GM12874 (cell line): ENCODE data around the gene RAMP3.

ENCODE experiments used
- TF ChIP-seq, protein P1 (sequence below): IDR thresholded peaks from 2 replicates; pipeline ENCODE4 v1.5.1; 2011; ENCODE audit warnings: low read depth, mild to moderate bottlenecking, control low read depth, low read length, moderate library complexity; ENCODE audit not compliant: insufficient read depth

The RAMP3 gene

DNA sequence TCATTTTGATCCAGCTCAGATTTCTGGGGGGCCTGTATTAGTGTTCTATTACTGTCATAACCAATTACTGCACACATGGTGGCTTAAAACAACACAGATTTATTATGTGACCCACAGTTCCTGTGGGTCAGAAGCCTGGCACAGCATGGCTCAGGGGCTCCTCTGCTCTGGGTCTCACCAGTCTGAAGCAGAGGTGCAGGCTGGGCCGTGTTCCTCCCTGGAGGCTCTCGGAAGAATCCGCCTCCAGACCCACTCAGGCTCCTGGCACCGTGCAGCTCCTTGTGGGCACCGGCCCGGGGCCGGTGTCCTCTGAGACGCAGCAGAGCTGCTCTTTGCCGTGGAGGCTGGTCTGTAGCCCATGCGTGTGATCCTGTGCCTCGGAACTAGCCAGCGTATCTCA lies 61.5 kb downstream of the RAMP3 start:
- TF ChIP-seq, protein P1, sequence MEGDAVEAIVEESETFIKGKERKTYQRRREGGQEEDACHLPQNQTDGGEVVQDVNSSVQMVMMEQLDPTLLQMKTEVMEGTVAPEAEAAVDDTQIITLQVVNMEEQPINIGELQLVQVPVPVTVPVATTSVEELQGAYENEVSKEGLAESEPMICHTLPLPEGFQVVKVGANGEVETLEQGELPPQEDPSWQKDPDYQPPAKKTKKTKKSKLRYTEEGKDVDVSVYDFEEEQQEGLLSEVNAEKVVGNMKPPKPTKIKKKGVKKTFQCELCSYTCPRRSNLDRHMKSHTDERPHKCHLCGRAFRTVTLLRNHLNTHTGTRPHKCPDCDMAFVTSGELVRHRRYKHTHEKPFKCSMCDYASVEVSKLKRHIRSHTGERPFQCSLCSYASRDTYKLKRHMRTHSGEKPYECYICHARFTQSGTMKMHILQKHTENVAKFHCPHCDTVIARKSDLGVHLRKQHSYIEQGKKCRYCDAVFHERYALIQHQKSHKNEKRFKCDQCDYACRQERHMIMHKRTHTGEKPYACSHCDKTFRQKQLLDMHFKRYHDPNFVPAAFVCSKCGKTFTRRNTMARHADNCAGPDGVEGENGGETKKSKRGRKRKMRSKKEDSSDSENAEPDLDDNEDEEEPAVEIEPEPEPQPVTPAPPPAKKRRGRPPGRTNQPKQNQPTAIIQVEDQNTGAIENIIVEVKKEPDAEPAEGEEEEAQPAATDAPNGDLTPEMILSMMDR: no peak

DNA sequence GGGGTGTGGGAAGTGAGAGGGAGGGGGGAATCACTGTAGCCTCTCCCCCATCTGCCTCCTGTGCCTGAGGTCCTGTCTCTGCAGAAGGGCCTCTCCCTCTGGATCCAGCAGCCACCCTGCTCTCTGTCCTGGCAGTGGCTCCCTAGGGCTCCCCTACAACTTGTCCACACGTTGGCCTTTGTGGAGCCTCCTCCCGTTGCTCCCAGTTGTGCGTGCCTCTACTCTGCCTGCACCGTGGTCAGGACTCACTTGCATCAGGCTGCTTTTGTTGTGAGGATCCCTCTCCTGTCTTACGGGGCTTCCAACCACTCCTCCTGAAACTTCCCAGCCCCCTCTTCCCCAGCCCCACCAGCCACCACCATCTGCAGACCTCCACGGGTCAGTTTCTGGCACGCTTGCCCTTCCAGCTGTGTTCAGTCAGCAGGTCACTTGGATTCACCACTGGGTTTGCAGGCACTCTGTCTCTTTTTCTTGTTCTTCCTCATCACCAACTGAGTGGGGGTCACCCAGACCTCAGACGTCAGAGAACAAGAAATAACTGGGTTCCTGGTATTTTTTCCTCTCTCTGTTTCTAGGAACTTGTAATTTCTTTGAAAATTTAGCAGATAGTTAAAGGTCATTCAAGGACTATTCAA lies 62.3 kb downstream of the RAMP3 start:
- TF ChIP-seq, protein P1: no peak

DNA sequence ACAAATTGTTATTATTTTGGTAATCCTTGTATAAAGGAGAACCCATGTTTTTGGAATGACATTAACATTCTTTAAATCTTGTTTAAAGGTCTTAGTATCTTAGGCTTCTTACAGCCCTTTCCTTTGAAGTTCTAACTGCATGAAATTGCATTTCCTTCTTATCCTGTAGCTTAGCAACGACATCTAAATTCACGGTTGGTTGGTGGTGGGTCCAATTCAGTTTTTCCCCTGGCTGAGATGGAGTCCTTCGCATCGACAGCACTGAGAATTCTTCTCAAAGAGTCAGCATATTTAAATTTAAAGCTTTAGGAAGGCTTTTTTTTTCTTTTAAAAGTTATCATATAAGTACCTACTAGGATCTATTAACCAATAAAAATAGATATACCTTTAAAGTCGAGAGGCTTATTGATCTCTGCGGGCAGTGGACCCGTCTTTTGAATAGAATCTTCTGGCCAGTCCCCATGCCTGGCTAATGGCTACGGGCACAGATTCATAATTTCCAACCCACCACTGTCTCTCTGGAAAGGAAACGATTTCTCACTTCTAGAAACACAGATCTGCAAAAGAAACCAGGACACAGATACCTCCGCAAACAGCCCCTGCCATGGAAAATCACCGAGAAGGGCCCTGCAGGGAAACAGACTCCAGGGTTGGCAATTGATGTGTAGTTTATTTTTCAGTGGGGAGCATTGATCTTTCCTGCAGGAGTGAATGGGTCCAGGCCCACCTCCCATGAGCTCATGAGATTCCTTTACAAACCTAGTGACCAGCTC lies 63.4 kb downstream of the RAMP3 start:
- TF ChIP-seq, protein P1: no peak

DNA sequence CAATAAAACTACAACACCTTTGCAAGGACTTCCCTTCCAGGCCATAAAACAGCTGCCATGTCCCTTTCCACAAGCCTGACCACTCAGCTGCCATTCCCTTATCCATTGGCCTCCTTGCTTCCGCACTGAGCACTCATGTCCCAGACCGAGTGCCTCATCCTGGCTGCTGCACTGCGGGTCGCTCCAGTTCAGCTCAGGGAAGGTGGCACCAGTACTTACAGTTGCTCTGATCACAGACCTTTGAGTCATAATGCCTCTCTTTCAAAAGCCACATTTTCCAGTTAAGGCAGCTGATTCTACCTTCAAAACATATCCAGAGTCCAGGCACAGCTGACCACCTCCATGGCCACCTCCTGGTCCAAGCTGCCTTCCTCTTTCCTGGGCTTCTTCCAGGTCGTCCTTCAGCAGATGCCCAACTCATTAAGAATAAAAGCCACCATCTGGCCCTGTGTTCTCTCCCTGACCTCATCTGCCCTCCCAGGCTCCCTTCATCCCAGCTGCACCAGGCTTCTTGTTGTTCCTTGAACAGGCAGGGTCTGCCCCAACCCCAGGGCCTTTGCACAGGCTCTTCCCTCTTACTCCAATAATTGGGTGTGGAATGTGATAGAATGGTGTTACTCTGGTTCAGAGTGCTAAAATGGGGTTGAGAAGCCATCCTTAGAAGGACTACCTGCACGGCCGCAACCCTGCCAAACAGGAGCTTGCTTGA lies 64.5 kb downstream of the RAMP3 start:
- TF ChIP-seq, protein P1: no peak

DNA sequence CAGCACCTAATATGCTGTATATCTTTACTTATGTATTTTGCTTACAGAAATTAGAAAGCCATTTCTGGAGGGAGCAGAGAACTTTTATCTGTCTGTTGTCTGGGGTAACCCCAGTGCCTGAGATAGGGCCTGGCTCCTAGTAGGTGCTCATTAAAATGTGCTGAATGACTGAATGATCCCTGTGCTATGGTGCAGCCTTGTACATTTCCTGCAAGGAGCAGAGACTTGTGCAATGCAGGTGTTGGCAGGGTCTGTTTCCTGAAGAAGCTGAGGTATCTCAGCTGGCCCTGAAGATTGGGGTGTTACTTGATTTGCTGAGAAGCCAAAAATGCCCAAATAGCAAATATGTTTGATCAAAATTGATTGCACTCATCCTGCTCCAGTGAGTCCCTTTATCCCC lies 65.5 kb downstream of the RAMP3 start:
- TF ChIP-seq, protein P1: no peak

DNA sequence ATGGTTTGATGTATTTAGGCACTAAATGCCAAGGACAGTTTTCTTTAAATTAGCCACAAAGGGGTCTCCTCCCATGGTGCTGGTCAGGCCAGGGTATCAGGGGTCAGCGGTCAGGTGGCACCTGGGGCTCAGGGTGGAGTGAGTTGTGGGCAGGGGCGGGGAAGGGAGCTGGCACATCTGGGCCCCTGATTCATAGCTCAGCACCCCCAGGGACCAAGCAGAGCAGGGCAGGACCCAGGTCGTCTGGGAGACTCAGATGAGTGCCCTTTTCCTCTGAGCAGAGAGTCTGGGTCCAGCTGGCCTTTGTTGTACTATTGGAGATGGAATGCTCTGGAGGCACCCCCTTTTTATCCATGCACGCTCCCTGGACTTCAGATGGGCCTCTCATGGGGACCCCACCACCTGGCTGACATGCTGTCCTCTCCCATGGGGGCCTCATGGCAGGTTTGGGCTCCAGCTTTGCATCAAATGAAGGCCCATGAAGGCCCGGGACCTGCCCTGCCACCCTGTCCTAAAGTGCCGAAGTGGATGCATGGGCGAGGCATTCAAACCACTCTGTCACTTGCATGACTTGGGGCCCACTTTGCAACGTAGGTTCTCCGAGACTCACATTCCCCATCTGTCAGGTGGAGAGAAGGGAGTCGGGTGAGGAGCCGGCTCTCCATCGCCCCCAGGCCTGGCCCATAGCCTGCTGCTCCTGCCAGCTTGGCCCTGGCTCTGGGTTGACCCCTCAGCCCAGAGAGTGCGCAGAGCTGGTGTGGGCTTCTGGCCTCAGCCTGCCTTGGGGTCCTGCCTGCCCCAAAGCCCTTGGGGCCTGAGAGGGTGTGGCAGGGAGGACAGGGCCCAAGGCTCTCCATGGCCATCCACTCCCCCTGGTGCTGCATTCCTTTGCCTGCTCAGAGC lies 66.4 kb downstream of the RAMP3 start:
- TF ChIP-seq, protein P1: no peak
